Measurements from ENCODE around the gene CT45A10.
"Not testable (repeated sequence)": the region's sequence is repeated elsewhere in the genome, so short reads cannot be mapped to it uniquely, and the experiment has no call there.

The CT45A10 gene

GRCh38 chrX:135893294-135893817 is at the start of gene CT45A10, which contains the start of gene SAGE1:
Gene CT45A10, minus strand, starts transcription at chrX:135893444. Its CDS starts 8,100 bp downstream, at chrX:135885344.
Gene SAGE1, plus strand, starts transcription at chrX:135893716. Its CDS starts 2,527 bp downstream, at chrX:135896243.
- no peak for DNase-seq (ENCODE audit: low read depth in 2 of 2)

DNA sequence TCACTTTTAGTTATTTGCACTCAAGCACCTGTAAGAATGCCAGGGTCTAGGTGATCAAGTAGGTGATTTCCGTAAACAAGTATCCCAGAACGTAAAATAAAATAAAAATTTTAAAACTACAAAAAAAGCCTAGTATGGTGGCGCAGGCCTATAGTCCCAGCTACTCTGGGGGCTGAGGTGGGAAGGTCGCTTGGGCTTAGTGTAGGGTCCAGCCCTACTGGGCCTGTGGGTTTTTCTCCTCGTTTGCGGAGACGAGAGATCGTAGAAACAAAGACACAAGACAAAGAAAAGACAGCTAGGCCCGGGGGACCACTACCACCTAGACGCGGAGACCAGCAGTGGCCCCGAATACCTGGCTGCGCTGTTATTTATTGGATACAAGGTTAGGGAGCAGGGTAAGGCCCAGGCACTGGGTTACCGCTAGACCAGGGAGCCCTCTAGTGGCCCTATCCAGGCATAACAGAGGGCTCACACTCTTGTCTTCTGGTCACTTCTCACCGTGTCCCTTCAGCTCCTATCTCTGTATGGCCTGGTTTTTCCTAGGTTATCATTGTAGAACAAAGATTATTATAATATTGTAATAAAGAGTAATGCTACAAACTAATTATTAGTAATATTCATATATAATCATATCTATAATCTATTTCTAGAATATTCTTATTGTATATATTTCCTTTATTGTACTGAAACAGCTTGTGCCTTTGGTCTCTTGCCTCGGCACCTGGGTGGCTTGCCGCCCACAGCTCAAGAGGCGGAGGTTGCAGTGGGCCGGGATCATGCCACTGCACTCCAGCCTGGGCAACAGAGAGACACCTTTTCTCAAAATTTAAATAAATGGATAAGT is 38.6 kb upstream of the CT45A10 start:
- DNase-seq (ENCODE audit: low read depth in 2 of 2) = peak; percentile 3 to 19

DNA sequence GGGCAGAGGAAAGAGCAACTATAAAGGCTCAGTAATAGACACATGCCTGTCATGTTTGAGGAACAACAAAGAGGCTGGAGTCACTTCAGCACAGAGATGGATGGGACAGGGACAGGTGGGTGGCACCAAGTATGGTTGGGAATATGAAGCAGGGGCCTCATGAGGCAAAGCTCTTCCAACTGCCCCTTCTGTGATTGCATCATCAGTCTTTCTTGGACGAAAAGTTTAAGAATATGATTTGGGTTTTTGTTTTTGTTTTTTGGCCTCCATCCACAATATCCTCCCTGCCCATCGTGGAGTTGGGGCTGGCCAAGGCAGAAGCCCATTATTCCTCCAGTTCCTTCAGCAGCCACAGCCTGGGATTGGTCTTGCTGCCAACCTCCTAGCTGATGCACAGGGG is 34.7 kb upstream of the CT45A10 start:
- DNase-seq (ENCODE audit: low read depth in 2 of 2) = no peak

- no peak for DNase-seq (ENCODE audit: low read depth in 2 of 2)
Measured at GRCh38 chrX:135923353-135923752, 30.1 kb upstream of the CT45A10 start.

DNA sequence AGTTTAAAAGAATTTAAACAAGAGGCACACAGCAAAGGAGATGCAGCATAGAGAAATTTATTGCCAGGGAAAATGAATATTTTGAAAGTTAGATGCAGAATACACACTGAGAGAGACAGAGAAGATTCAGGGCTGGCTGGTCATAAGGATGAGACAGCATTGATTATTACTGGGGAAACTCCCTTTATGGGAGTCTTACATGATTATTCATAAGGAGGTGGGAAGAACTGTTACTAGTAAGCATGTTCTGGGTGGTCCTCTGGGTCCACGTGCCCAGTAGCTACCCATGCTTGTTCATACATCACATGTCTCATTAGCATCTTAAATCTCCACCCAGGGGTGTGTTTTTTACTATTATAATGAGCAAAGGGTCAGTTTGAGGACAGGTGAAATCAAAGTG is 27.3 kb upstream of the CT45A10 start:
- not testable (repeated sequence) for DNase-seq (ENCODE audit: low read depth in 2 of 2)

DNA sequence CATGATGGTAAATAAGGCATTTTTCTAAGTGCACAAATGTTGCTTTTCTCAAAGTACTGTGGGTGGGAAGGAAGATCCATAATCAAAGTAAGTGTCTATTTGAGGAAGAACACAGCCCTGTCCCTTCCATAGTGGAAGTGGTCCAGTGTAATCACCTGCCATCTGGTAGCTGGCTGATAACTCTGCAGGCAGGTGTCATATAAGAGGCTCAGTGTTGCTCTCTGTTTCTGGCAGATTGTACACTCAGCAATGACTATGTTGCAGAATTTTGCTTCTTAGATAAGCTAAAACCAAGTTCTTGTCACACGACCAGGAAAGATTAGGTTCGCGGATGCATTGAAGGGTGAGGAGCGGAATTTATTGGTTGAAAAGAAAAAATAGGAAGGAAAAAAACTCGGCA is 21.2 kb upstream of the CT45A10 start:
- no peak for DNase-seq (ENCODE audit: low read depth in 2 of 2)

GRCh38 chrX:135910251-135910650 is 17.0 kb upstream of the CT45A10 start:
- no peak for DNase-seq (ENCODE audit: low read depth in 2 of 2)

GRCh38 chrX:135892781-135893180 is 463 bp downstream of the CT45A10 start:
- DNase-seq (ENCODE audit: low read depth in 2 of 2) = no peak

DNA sequence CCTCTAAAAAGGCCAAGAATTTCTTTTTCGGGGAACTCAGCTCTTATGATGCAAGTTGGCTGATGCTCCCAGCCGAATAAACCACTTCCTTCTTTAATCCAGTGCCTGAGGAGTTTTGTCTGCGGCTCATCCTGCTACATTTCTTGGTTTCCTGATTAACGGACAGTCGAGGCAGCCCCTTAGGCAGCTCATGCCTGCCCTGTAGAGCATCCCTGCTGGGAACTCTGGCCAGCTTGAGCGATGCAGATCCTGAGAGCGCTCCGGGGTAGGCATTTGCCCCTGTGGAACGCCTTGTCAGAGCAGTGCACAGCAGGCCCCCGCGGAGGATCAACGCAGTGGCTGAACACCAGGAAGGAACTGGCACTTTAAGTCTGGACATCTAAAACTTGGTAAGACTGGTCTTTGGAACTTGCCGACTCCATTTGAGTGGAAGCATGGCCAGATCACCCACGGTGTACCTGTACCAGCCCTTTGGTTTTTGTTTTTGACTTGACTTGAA is 3.1 kb downstream of the CT45A10 start:
- no peak for DNase-seq (ENCODE audit: low read depth in 2 of 2)

DNA sequence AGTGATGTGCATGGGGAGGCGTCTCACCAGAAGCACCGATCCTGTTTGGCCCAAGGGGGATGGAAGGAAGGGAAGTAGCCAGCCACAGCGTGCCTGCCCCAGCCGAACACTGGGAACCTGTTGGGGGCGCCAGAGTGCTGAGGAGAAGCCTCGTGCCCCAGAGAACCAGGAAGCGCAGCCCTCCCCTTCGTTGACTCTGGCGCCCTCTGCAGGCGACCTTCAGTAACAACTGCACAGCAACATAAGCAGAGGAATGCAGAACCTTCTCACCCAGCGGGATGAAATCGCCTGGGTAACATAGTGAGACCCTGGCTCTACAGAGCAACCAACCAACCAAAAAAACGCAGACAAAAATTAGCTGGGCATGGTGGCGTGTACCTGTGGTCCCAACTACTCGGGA is 4.3 kb downstream of the CT45A10 start:
- peak in 1 of 2 donors; percentile 12 for DNase-seq (ENCODE audit: low read depth in 2 of 2)

- DNase-seq (ENCODE audit: low read depth in 2 of 2) = not testable (repeated sequence)
Measured at GRCh38 chrX:135888230-135888629, 5.0 kb downstream of the CT45A10 start.

GRCh38 chrX:135882741-135883140 is 10.5 kb downstream of the CT45A10 start:
- DNase-seq (ENCODE audit: low read depth in 2 of 2) = not testable (repeated sequence)

- not testable (repeated sequence) for DNase-seq (ENCODE audit: low read depth in 2 of 2)
Measured at GRCh38 chrX:135871712-135872111, 21.5 kb downstream of the CT45A10 start, which contains the start of gene CT45A9. Gene CT45A9, minus strand, starts transcription at chrX:135871812. Its CDS starts 3,751 bp downstream, at chrX:135868061.

DNA sequence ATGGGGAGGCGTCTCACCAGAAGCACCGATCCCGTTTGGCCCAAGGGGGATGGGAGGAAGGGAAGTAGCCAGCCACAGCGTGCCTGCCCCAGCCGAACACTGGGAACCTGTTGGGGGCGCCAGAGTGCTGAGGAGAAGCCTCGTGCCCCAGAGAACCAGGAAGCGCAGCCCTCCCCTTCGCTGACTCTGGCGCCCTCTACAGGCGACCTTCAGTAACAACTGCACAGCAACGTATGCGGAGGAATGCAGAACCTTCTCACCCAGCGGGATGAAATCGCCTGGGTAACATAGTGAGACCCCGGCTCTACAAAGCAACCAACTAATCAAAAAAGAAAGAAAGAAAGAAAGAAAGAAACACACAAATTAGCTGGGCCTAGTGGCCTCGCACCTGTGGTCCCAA is 38.8 kb downstream of the CT45A10 start, which contains the start of gene CT45A8:
TSS of gene CT45A8 (minus strand) at position 101 of the 400 bp plus-strand sequence. CDS start 3,755 bp downstream, outside the sequence.
- DNase-seq (ENCODE audit: low read depth in 2 of 2) = not testable (repeated sequence)

- not testable (repeated sequence) for DNase-seq (ENCODE audit: low read depth in 2 of 2)
Measured at GRCh38 chrX:135837180-135837579, 56.1 kb downstream of the CT45A10 start, which contains the start of gene CT45A7. Gene CT45A7, minus strand, starts transcription at chrX:135837280. Its CDS starts 3,747 bp downstream, at chrX:135833533.
